Adipose tissue (tissue), 3 donors: ENCODE measurements around the gene TTC7B. TPM values are rescaled to one million over a fixed set of nuclear protein-coding genes. Genes with fewer than 3 reads are reported as not detected.
"Not testable (repeated sequence)": the region's sequence is repeated elsewhere in the genome, so short reads cannot be mapped to it uniquely, and the experiment has no call there.

Experiments used
- H3K27ac ChIP-seq: one replicate; pipeline ENCODE4 v1.5.1; 2013; ENCODE audit warnings: low read depth, low read length
- WGBS, 3 donors: extraction: QIAGEN DNeasy Blood & Tissue Kit; methylation state at CpG; one replicate each; pipeline ENCODE4 v1.1.7; 2013; 5-methylcytosine and 5-hydroxymethylcytosine counted together
- polyA plus RNA-seq, 3 donors: library from polyadenylated mRNA; stranded (reverse); fragments of 200-250 nt; gene quantifications; one replicate each; pipeline ENCODE4 v1.2.3, GENCODE V29; 2013
- donor health status: healthy with polysubstance abuse.
- donor health status: Bipolar disorder and iron deficiency.
- donor health status: healthy.

TTC7B gene
- polyA plus RNA-seq, 3 donors, result 14.1 to 35.1 (median 19.7) TPM

DNA sequence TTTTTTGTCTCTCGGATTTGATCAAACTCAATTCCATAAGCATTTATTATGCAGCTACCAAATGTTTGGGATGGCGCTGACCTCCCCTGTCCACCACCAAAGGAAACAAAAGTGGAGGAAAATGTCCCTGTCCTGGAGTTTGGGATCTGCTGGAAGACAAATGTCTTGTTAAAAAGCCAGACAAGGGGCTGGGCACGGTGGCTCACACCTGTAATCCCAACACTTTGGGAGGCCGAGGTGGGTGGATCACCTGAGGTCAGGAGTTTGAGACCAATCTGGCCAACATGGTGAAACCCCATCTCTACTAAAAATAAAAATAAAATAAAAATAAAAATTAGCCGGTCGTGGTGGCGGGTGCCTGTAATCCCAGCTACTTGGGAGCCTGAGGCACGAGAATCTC lies 22.3 kb upstream of the TTC7B start:
- H3K27ac ChIP-seq, result not testable (repeated sequence)
- WGBS, 3 donors, result 85 to 87% (median 86%) methylated on average over 8 of the region's 8 CpGs

- H3K27ac ChIP-seq, result no peak overlapping the region
- 93 to 96% (median 95%) methylated on average over 9 of the region's 9 CpGs for WGBS, 3 donors
Measured at GRCh38 chr14:90837355-90837754, 21.1 kb upstream of the TTC7B start.

DNA sequence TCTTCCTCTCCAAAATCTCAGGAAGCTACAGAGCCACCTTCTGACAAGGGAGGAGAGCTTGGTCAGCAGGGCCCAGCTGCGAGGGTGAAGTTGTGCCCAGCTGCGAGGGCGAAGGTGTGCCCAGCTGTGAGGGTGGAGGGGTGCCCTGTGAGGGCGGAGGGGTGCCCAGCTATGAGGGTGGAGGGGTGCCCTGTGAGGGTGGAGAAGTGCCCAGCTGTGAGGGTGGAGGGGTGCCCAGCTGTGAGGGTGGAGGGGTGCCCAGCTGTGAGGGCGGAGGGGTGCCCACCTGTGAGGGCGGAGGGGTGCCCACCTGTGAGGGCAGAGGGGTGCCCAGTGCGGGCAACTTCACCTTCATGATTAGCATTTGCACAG lies 20.4 kb upstream of the TTC7B start:
- 78 to 90% (median 79%) methylated on average over 7 of the region's 7 CpGs for WGBS, 3 donors
- H3K27ac ChIP-seq, result no peak overlapping the region

DNA sequence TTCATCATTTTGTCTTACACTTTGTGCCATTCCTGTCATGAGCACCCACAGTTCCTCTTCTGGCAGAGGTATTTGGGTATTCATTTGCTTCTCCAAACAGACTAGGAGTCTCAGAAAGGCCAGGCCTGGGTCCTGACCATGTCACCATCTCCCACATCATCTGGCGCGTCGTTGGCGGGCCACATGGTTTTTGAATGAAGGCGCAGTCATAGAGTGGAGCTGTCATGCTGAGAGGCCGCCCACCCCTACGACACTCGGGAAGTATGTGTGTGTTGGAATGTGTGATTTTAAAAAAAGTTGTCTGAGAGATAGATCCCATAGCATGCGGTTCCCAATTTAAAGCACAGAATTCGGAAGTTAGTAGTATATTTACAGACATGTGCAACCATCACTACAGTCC lies 15.6 kb upstream of the TTC7B start:
- 93 to 95% (median 94%) methylated on average over 10 of the region's 10 CpGs for WGBS, 3 donors
- H3K27ac ChIP-seq, result no peak overlapping the region

- H3K27ac ChIP-seq, result no peak overlapping the region
- WGBS, 3 donors, result 84 to 95% (median 91%) methylated on average over 25 to 26 of the region's 26 CpGs
Measured at GRCh38 chr14:90830931-90831701, 14.9 kb upstream of the TTC7B start.

DNA sequence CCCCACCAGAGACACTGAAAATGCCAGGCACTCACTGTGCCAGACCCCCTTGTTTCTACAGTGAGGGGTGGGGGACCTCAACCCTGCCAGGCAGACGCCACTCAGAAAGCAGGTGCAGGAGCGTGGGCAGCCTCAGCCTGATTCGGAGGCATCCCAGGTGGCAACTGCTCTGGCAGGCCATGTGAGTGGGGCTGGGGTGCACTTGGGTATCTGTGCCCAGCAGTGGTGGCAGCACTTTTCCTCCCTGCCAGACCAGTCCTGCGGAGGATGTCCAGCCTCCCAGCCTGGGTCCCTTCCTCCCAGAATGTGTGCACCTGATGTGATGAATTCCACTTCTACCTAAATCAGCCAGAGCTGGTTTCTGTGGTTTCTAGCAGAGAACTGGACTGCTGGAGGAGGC lies 13.4 kb upstream of the TTC7B start:
- no peak overlapping the region for H3K27ac ChIP-seq
- 94 to 98% (median 95%) methylated on average over 4 of the region's 4 CpGs for WGBS, 3 donors

- no peak overlapping the region for H3K27ac ChIP-seq
- 63 to 89% (median 68%) methylated on average over 17 of the region's 17 CpGs for WGBS, 3 donors
Measured at GRCh38 chr14:90828642-90829487, 12.6 kb upstream of the TTC7B start.

GRCh38 chr14:90827919-90828610 lies 11.8 kb upstream of the TTC7B start:
- 2 to 3% (median 3%) methylated on average over 35 to 42 of the region's 42 CpGs for WGBS, 3 donors
- H3K27ac ChIP-seq, result no peak overlapping the region

- not testable (repeated sequence) for H3K27ac ChIP-seq
- 59 to 83% (median 81%) methylated on average over 4 of the region's 4 CpGs for WGBS, 3 donors
Measured at GRCh38 chr14:90823542-90823941, 7.3 kb upstream of the TTC7B start.

DNA sequence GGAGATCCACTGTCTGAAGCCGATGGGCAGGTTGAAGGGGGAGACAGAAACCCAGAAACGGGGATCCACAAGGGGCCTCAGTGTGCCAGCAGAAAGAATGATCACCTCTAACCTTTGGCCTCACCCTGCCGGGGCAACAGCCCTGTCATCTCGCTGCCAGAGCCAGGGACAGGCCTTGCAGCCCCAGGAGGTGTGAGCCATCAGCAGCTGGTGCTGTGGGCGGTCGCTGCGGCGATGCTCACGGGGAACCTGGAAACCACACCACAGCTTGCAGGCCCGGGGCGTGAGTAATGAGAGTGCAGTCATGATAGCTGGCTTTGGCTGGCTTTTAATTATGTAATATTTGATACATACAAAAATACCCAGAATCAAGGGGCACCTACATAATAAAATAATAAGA lies 4.7 kb upstream of the TTC7B start:
- 40 to 65% (median 60%) methylated on average over 11 of the region's 11 CpGs for WGBS, 3 donors

DNA sequence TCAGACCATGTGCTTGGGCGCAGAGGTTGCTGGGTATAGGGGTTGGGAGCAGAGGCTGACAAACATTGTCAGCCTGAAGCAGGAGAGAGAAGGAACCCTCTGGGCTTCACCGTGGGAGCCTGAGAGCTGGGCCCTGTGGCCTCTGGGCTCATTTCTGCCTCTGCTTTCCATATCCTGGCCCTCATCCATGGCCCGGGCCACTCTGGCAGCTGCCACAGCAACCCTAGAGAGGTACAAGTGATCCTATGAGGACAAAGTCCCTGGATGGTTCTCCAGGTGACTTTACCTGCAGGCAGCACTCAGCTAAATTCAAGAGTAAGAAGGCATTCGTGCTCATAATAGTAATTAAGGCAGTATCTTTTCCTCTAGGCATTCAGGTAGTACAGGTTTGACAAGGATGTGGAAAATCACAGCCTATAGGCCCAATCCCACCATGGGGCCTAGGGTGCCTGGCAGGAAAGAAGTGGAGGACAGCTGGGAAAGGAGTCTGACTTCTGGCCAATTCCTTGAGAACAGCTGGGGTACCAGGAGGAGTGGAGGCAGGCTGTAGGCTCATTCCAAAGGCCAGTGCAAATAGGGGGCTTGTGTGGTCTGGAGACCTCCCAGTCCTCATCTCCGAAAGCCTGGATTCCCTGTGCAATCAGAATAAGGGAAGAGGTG lies 3.6 kb upstream of the TTC7B start:
- 63 to 92% (median 86%) methylated on average over 5 of the region's 5 CpGs for WGBS, 3 donors
- no peak overlapping the region for H3K27ac ChIP-seq

More for the DNA sequence above, 4.7 kb upstream of the TTC7B start:
- H3K27ac ChIP-seq, result no peak overlapping the region

DNA sequence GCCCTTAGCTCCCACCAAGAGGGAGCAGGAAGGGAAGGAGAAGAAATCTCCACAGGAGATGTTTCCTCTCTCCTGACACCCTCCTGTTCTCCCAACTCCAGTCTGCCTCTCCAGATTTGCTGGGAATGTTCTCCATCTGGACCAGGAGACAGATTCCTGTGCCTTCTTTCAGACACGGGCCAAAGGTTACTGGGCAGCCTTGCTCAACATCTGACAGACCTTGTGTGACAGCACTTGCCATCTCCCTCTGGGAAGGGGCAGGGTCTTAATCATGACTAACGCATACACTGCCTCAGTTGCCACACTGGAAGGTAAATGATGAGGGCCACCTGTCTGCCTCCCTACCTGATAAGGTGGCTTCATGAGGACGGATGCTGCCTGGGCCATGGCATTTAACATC lies 2.5 kb upstream of the TTC7B start:
- H3K27ac ChIP-seq, result no peak overlapping the region
- 73 to 90% (median 81%) methylated on average over 3 of the region's 3 CpGs for WGBS, 3 donors

- H3K27ac ChIP-seq, result no peak overlapping the region
- WGBS, 3 donors, result 36 to 46% (median 44%) methylated on average over 13 to 16 of the region's 16 CpGs
Measured at GRCh38 chr14:90816681-90817436, 629 bp upstream of the TTC7B start.

GRCh38 chr14:90815572-90815821 lies 733 bp downstream of the TTC7B start:
- WGBS, 3 donors, result 18 to 39% (median 25%) methylated on average over 5 of the region's 5 CpGs
- no peak overlapping the region for H3K27ac ChIP-seq

DNA sequence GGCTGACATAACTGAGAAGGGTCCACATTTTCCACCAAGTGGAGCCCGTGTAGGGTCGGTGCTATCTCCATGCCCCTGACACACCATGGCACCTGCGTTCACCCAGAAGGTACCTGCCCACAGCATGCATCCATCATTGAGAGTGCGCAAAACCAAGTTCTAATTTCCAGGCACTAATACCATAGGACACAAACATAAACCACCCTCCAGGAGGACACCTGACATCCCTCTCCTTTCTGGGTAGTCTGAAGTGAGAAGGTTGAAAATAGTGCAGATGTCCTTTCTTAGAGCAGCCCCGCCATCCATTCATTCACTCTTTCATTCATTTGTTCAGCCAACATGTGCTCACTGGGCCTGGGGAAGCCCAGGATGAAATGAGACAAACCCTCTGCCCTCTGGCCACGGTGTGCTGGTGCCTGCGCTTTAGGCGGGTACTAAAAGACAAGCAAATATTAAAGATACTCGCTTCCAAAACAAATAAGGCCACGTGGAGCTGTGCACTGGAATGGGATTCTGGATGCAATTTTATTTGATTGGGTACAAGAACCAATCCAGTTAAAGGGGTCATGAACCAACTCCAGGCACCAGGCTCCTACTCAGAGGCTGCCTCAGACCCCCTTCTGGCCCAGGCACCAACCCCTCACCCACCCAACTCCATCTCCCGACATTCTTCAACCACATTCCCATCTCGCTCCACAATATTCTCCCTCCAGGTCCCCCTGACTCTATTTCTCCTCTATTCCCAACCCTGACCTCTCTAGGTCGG lies 1.2 kb downstream of the TTC7B start:
- no peak overlapping the region for H3K27ac ChIP-seq
- 48 to 73% (median 70%) methylated on average over 13 of the region's 13 CpGs for WGBS, 3 donors

DNA sequence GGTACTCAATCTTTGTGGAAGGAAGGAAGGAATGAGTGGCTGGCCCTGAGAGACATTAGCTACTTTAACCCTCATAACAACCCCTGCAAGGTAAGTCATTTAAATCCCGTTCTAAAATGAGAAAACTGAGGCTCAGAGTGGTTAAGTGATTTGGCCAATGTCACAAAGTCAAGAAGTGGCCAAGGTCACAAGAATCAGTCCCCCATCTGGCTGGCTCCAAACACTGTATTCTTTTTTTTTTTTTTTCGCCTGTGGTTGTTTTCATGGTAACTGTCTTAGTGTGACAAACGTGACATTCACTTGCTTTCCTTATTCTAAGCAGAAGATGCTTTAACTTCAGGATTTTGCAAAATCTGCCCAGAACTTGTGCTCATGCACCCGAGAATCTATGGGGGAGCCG lies 2.8 kb downstream of the TTC7B start:
- no peak overlapping the region for H3K27ac ChIP-seq
- WGBS, 3 donors, result 71 to 79% (median 76%) methylated on average over 5 of the region's 5 CpGs

GRCh38 chr14:90812109-90812508 lies 4.1 kb downstream of the TTC7B start:
- 90 to 93% (median 93%) methylated on average over 5 of the region's 5 CpGs for WGBS, 3 donors

GRCh38 chr14:90811641-90812040 lies 4.6 kb downstream of the TTC7B start:
- WGBS, 3 donors, result 92 to 94% (median 93%) methylated on average over 10 of the region's 10 CpGs
- no peak overlapping the region for H3K27ac ChIP-seq

More at GRCh38 chr14:90812109-90812508, 4.1 kb downstream of the TTC7B start:
- no peak overlapping the region for H3K27ac ChIP-seq
